ENCODE data around the gene ADGRG3. TPM values are rescaled to one million over a fixed set of nuclear protein-coding genes. Genes with fewer than 3 reads are reported as not detected.
A peak's percentile ranks its signal among the peaks of the same experiment; 100 is the strongest.

Gene ADGRG3
- total and polyA plus RNA-seq, 2 of the 13 experiments (the other 11 are each of a cell fraction or from before 2014, with no cell fraction given), result 2.7 to 11.8 TPM

DNA sequence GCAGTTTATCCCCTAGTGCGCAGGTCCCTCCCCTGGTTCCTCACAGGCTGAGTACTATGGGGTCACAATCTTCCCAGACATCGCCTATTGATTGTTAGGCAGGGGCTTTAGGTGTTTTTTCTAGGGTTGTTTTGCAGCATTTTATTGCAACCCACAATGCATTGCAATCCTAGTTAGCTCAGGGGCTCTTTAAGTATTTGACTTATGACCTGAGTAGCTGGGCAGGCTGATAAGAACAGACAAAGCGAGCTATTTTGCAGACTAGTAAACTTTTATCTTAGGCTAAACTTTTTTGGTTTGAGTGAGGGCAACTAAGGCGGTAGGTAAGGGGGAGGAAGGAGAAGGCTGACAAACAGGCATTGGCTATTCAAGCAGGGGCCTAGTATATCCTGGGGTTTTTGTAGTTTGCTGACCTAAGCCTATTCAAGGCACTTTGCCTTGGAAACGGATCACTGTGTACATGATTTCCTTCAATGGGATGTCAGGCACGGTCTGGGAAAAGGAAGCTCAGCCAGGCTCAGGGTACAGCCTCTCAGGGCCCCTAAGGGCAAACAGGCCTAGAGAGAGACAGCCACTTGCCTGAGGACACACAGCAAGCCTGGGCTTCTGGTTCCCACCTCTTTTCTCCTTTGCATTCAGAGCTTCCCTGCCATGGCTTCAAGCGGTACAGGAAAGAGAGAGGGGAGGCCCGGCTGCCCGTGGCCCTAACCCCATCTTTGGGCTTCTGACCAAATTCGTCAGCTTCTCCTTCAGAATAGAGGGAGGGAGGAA lies 32.9 kb downstream of the ADGRG3 start (continued):
- TF ChIP-seq, protein P1, sequence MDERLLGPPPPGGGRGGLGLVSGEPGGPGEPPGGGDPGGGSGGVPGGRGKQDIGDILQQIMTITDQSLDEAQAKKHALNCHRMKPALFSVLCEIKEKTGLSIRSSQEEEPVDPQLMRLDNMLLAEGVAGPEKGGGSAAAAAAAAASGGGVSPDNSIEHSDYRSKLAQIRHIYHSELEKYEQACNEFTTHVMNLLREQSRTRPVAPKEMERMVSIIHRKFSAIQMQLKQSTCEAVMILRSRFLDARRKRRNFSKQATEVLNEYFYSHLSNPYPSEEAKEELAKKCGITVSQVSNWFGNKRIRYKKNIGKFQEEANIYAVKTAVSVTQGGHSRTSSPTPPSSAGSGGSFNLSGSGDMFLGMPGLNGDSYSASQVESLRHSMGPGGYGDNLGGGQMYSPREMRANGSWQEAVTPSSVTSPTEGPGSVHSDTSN (CRISPR knock-in tag; IDR thresholded peaks at IDR 0.05), result no peak
- no peak for TF ChIP-seq EP300 (IDR thresholded peaks at IDR 0.05; ENCODE audit: low read depth in 2 of 2, low read length in 2 of 2)
- peak; percentile 37; the same call in 1 of the 2 replicates for TF ChIP-seq EP300 (CRISPR knock-in tag; IDR thresholded peaks at IDR 0.05; ENCODE audit: borderline replicate concordance)
- no peak for TF ChIP-seq REPIN1 (CRISPR knock-in tag; IDR thresholded peaks at IDR 0.05; ENCODE audit: borderline replicate concordance, low read depth)
- no peak for TF ChIP-seq ZNF75D (CRISPR knock-in tag; IDR thresholded peaks at IDR 0.05; ENCODE audit: borderline replicate concordance)
- TF ChIP-seq JUNB (CRISPR knock-in tag; IDR thresholded peaks at IDR 0.05; ENCODE audit: borderline replicate concordance), result 0 out of 2 replicates have a peak, but pooled peaks have one; percentile 31
- TF ChIP-seq PAF1 (CRISPR knock-in tag; IDR thresholded peaks at IDR 0.05), result no peak
- no peak for TF ChIP-seq PHF5A (CRISPR knock-in tag; IDR thresholded peaks at IDR 0.05; ENCODE audit: low read depth, unreplicated experiment)
- TF ChIP-seq ZNF530 (CRISPR knock-in tag; IDR thresholded peaks at IDR 0.05; ENCODE audit: low read depth), result no peak
- TF ChIP-seq ZNF343 (CRISPR knock-in tag; IDR thresholded peaks at IDR 0.05), result 0 out of 2 replicates have a peak, but pooled peaks have one; percentile 23
- 0 out of 2 replicates have a peak, but pooled peaks have one; percentile 23 for TF ChIP-seq CCDC6 (CRISPR knock-in tag; IDR thresholded peaks at IDR 0.05)
- TF ChIP-seq HNF4G (IDR thresholded peaks at IDR 0.05; ENCODE audit: borderline replicate concordance, low read depth, low read length), result no peak
- no peak for TF ChIP-seq HNF4G (CRISPR knock-in tag; IDR thresholded peaks at IDR 0.05; ENCODE audit: borderline replicate concordance, low read depth)
- no peak for TF ChIP-seq ZNF326 (CRISPR knock-in tag; IDR thresholded peaks at IDR 0.05; ENCODE audit: borderline replicate concordance)
- TF ChIP-seq ZNF724P (CRISPR knock-in tag; IDR thresholded peaks at IDR 0.05; ENCODE audit: borderline replicate concordance), result no peak
- TF ChIP-seq, protein P2, sequence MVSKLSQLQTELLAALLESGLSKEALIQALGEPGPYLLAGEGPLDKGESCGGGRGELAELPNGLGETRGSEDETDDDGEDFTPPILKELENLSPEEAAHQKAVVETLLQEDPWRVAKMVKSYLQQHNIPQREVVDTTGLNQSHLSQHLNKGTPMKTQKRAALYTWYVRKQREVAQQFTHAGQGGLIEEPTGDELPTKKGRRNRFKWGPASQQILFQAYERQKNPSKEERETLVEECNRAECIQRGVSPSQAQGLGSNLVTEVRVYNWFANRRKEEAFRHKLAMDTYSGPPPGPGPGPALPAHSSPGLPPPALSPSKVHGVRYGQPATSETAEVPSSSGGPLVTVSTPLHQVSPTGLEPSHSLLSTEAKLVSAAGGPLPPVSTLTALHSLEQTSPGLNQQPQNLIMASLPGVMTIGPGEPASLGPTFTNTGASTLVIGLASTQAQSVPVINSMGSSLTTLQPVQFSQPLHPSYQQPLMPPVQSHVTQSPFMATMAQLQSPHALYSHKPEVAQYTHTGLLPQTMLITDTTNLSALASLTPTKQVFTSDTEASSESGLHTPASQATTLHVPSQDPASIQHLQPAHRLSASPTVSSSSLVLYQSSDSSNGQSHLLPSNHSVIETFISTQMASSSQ (IDR thresholded peaks at IDR 0.05; ENCODE audit: low read depth), result 0 out of 2 replicates have a peak, but pooled peaks have one; percentile 18
- TF ChIP-seq, protein P2 (CRISPR knock-in tag; IDR thresholded peaks at IDR 0.05; ENCODE audit: borderline replicate concordance), result peak; percentile 75; the same call in 1 of the 2 replicates
- TF ChIP-seq, protein P3, sequence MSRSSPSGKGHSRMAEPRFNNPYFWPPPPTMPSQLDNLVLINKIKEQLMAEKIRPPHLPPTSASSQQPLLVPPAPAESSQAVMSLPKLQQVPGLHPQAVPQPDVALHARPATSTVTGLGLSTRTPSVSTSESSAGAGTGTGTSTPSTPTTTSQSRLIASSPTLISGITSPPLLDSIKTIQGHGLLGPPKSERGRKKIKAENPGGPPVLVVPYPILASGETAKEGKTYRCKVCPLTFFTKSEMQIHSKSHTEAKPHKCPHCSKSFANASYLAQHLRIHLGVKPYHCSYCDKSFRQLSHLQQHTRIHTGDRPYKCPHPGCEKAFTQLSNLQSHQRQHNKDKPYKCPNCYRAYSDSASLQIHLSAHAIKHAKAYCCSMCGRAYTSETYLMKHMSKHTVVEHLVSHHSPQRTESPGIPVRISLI (CRISPR knock-in tag; IDR thresholded peaks at IDR 0.05; ENCODE audit: borderline replicate concordance), result peak; percentile 67
- TF ChIP-seq ZBTB1 (CRISPR knock-in tag; IDR thresholded peaks at IDR 0.05; ENCODE audit: borderline replicate concordance), result no peak
- no peak for TF ChIP-seq GATAD1 (CRISPR knock-in tag; IDR thresholded peaks at IDR 0.05)
- TF ChIP-seq, protein P4, sequence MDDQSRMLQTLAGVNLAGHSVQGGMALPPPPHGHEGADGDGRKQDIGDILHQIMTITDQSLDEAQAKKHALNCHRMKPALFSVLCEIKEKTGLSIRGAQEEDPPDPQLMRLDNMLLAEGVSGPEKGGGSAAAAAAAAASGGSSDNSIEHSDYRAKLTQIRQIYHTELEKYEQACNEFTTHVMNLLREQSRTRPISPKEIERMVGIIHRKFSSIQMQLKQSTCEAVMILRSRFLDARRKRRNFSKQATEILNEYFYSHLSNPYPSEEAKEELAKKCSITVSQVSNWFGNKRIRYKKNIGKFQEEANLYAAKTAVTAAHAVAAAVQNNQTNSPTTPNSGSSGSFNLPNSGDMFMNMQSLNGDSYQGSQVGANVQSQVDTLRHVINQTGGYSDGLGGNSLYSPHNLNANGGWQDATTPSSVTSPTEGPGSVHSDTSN (CRISPR knock-in tag; IDR thresholded peaks at IDR 0.05; ENCODE audit: borderline replicate concordance), result no peak
- no peak for TF ChIP-seq ZNF780A (CRISPR knock-in tag; IDR thresholded peaks at IDR 0.05)

Data from HepG2 (cell line).